PC-9 (cell line): ENCODE results near the gene DSG3.

Source experiments
- CTCF ChIP-seq: fragments of 200-600 bp; sonication (generic); conservative IDR thresholded peaks from 2 replicates; pipeline ENCODE4 v1.6.1; 2017; ENCODE audit warnings: mixed run types, antibody characterized with exemption, mild to moderate bottlenecking, moderate library complexity
- EZH2 ChIP-seq: fragments of 200-600 bp; sonication (generic); IDR thresholded peaks from 2 replicates; pipeline ENCODE4 v1.8.0; 2017; ENCODE audit warnings: antibody characterized with exemption, low read depth

GRCh38 chr18:31483396-31483795 is 35.9 kb downstream of the DSG3 start:
- no peak for TF ChIP-seq CTCF
- no peak for TF ChIP-seq EZH2
